ENCODE measurements around the gene VENTX. TPM values are rescaled to one million over a fixed set of nuclear protein-coding genes. Genes with fewer than 3 reads are reported as not detected.

Gene VENTX
- total RNA-seq, 1 donor, result not detected

- no peak for DNase-seq (ENCODE audit: low read depth)
- H3K4me3 ChIP-seq (ENCODE audit: low read depth, low read length), result no peak overlapping the region
- no peak for TF ChIP-seq CTCF (IDR thresholded peaks at IDR 0.05; ENCODE audit: insufficient read depth, low read depth, low read length)
Measured at GRCh38 chr10:133211141-133211830, 26.4 kb upstream of the VENTX start.

- no peak for DNase-seq (ENCODE audit: low read depth)
- no peak overlapping the region for H3K4me3 ChIP-seq (ENCODE audit: low read depth, low read length)
- no peak for TF ChIP-seq CTCF (IDR thresholded peaks at IDR 0.05; ENCODE audit: insufficient read depth, low read depth, low read length)
Measured at GRCh38 chr10:133211959-133212852, 25.4 kb upstream of the VENTX start.

- H3K4me3 ChIP-seq (ENCODE audit: low read depth, low read length), result no peak overlapping the region
- TF ChIP-seq CTCF (IDR thresholded peaks at IDR 0.05; ENCODE audit: insufficient read depth, low read depth, low read length), result no peak
- DNase-seq (ENCODE audit: low read depth), result no peak
Measured at GRCh38 chr10:133212853-133213494, 24.7 kb upstream of the VENTX start.

- TF ChIP-seq CTCF (IDR thresholded peaks at IDR 0.05; ENCODE audit: insufficient read depth, low read depth, low read length), result no peak
- DNase-seq (ENCODE audit: low read depth), result no peak
Measured at GRCh38 chr10:133213641-133214467, 23.8 kb upstream of the VENTX start.

GRCh38 chr10:133214468-133215410, 22.9 kb upstream of the VENTX start:
- DNase-seq (ENCODE audit: low read depth), result no peak
- H3K4me3 ChIP-seq (ENCODE audit: low read depth, low read length), result no peak overlapping the region
- TF ChIP-seq CTCF (IDR thresholded peaks at IDR 0.05; ENCODE audit: insufficient read depth, low read depth, low read length), result no peak

More at GRCh38 chr10:133213641-133214467, 23.8 kb upstream of the VENTX start:
- H3K4me3 ChIP-seq (ENCODE audit: low read depth, low read length), result no peak overlapping the region

Data from fibroblast of villous mesenchyme (primary cell).